Measurements from ENCODE around the gene PLK1.

The PLK1 gene

DNA sequence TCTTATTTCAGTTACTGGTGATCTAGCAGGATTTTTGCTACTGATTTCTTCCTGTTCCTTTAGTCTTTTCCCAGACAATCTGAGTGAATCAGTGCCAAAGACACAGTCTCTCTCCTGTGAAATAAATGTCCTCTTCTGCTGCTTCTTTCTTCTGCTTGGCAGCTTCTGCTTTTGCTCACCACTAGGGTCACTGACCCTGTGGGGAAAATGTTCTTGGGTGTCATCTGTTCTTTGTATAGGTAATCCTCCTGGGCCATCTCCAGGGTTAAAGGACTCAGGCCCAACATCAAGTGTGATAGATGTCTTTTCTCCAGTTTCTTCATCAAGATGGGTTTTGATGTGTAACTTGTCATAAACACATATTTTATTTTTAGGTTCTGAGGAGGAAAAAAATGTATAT is 42.7 kb upstream of the PLK1 start:
- H3K27ac ChIP-seq (ENCODE audit: low read length, poor library complexity, severe bottlenecking), result no peak overlapping the region
- no peak overlapping the region for H2BK5ac ChIP-seq (ENCODE audit: low read depth, low read length, poor library complexity, severe bottlenecking)

GRCh38 chr16:23640615-23640930 is 38.1 kb upstream of the PLK1 start:
- H3K4me2 ChIP-seq (ENCODE audit: low read length, poor library complexity, severe bottlenecking), result peak overlapping the region; percentile 80
- H3K79me1 ChIP-seq (replicated peaks; ENCODE audit: low read length, poor library complexity, severe bottlenecking), result peaks cover 17% of the 10 kb centered on the region
- H2AFZ ChIP-seq (ENCODE audit: low read depth, low read length), result peak overlapping the region; percentile 43
- H3K4ac ChIP-seq (ENCODE audit: low read depth in 1 of 2, low read length in 2 of 2), result peak overlapping the region; percentile 79 to 97
- peak overlapping the region; percentile 52 for H4K91ac ChIP-seq (ENCODE audit: low read length)
- 17% methylated on average over 1 of the region's 8 CpGs for WGBS
- peak overlapping the region; percentile 31 for H3K27ac ChIP-seq (ENCODE audit: low read length, poor library complexity, severe bottlenecking)
- no peak overlapping the region for H2BK120ac ChIP-seq (ENCODE audit: low read depth, low read length)
- peak overlapping the region; percentile 79 to 96 for H3K4me3 ChIP-seq (ENCODE audit: insufficient read depth in 1 of 2, low read depth in 1 of 2, low read length in 2 of 2)
- peaks cover 20 to 48% of the 10 kb centered on the region in 2 experiments for H3K36me3 ChIP-seq (ENCODE audit: control insufficient read depth in 1 of 2, insufficient read depth in 2 of 2, low read depth in 1 of 2, low read length in 2 of 2)
- H3K23ac ChIP-seq (ENCODE audit: low read length in 2 of 2), result no peak overlapping the region
- peak overlapping the region; percentile 52 for H4K8ac ChIP-seq (ENCODE audit: low read length)
- H2BK5ac ChIP-seq (ENCODE audit: low read depth, low read length, poor library complexity, severe bottlenecking), result no peak overlapping the region
- H3K9me3 ChIP-seq (ENCODE audit: control insufficient read depth, low read length), result no peaks in the 10 kb centered on the region
- H3K18ac ChIP-seq (ENCODE audit: low read depth in 1 of 2, low read length in 2 of 2), result peak overlapping the region; percentile 58 to 93
- H3K14ac ChIP-seq (ENCODE audit: low read length in 2 of 2), result peak overlapping the region in 1 of 2 experiments; percentile 11
- no peaks in the 10 kb centered on the region for H3K27me3 ChIP-seq (ENCODE audit: control insufficient read depth in 1 of 2, insufficient read depth in 1 of 2, low read length in 2 of 2)
- peaks cover 14% of the 10 kb centered on the region for H3K4me1 ChIP-seq (ENCODE audit: control insufficient read depth, insufficient read depth, low read depth, low read length)
- no peak overlapping the region for H2AK5ac ChIP-seq (ENCODE audit: low read length, severe bottlenecking)
- H3K9ac ChIP-seq (ENCODE audit: low read length), result peak overlapping the region; percentile 97
- H2BK15ac ChIP-seq (ENCODE audit: low read depth, poor library complexity, severe bottlenecking), result no peak overlapping the region
- DNase-seq, result no peak
- H2BK12ac ChIP-seq (ENCODE audit: low read length in 2 of 2), result no peak overlapping the region

More for the DNA sequence above, 42.7 kb upstream of the PLK1 start:
- Histone ChIP-seq H3K79me1 (replicated peaks; ENCODE audit: low read length, poor library complexity, severe bottlenecking) (peaks cover 23% of the 10 kb centered on the region), H2AFZ (ENCODE audit: low read depth, low read length) (no peak overlapping the region), H3K9me3 (ENCODE audit: control insufficient read depth, low read length) (no peaks in the 10 kb centered on the region), H3K4me2 (ENCODE audit: low read length, poor library complexity, severe bottlenecking) (no peak overlapping the region), H2AK5ac (ENCODE audit: low read length, severe bottlenecking) (no peak overlapping the region), H3K27me3 (ENCODE audit: control insufficient read depth in 1 of 2, insufficient read depth in 1 of 2, low read length in 2 of 2) (no peaks in the 10 kb centered on the region), H4K91ac (ENCODE audit: low read length) (no peak overlapping the region), H2BK120ac (ENCODE audit: low read depth, low read length) (no peak overlapping the region), H2BK12ac (ENCODE audit: low read length in 2 of 2) (no peak overlapping the region), H3K9ac (ENCODE audit: low read length) (no peak overlapping the region), H3K4me3 (ENCODE audit: insufficient read depth in 1 of 2, low read depth in 1 of 2, low read length in 2 of 2) (no peak overlapping the region), H3K18ac (ENCODE audit: low read depth in 1 of 2, low read length in 2 of 2) (no peak overlapping the region), H3K36me3 (ENCODE audit: control insufficient read depth in 1 of 2, insufficient read depth in 2 of 2, low read depth in 1 of 2, low read length in 2 of 2) (peaks cover 15 to 66% of the 10 kb centered on the region in 2 experiments), H3K4me1 (ENCODE audit: control insufficient read depth, insufficient read depth, low read depth, low read length) (peaks cover 9% of the 10 kb centered on the region), H3K23ac (ENCODE audit: low read length in 2 of 2) (no peak overlapping the region), H4K8ac (ENCODE audit: low read length) (no peak overlapping the region), H3K4ac (ENCODE audit: low read depth in 1 of 2, low read length in 2 of 2) (no peak overlapping the region), H3K14ac (ENCODE audit: low read length in 2 of 2) (no peak overlapping the region), H2BK15ac (ENCODE audit: low read depth, poor library complexity, severe bottlenecking) (no peak overlapping the region)
- DNase-seq, result peak; percentile 15

DNA sequence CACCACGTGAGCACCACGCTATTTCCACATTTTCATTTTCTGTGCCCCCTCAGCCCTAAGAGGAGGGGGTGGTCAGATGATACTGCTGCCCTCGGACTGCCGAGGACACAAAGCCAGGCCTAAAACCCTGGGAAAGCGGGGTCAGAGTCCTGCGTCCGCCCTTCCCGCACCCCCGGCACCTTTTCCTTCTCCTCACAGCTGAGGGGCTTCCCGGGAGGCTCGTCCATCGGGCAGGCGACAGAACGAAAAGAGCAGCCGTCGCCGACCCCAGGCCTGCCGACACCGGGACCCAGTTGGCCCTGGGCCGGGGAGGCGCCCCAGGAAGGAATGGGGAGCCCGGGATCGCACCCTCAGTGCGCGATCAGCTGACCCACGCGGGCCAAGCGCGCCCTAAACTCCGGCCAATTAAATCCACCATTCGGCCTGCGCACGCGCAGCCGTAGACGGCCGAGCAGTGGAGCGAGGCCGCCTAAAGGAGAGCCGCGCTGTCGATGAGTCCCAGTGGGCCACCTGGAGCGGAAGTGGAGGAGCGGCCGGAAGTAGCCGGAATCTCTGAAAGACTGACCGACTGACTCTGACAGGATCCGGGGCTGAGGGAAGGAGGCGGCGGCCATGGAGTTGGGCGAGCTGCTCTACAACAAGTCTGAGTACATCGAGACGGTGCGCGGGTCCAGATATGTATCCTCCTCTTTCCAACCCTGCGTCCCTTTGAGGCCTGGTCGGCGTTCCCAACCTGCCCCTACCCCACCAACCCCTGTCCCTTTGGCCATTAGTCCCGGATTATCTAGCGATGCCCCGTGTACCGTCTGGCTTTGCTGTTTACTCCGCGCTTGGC is 37.5 kb upstream of the PLK1 start, which contains the start of the genes DCTN5 and PALB2:
Gene DCTN5, plus strand, starts transcription at position 536 of the 835 bp plus-strand sequence. Its CDS starts 77 bp downstream, at position 613.
Gene PALB2, minus strand, starts transcription at position 380 of the 835 bp plus-strand sequence. Its CDS starts 153 bp downstream, at position 227.
- Histone ChIP-seq H3K14ac (ENCODE audit: low read length in 2 of 2) (peak within 1 kb of the TSS; percentile 76 to 98), H3K23ac (ENCODE audit: low read length in 2 of 2) (peak within 1 kb of the TSS in 1 of 2 experiments; percentile 10), H3K4me3 (ENCODE audit: insufficient read depth in 1 of 2, low read depth in 1 of 2, low read length in 2 of 2) (peak within 1 kb of the TSS; percentile 96 to 99), H3K9me3 (ENCODE audit: control insufficient read depth, low read length) (no peaks in the 10 kb centered on the region), H3K79me1 (replicated peaks; ENCODE audit: low read length, poor library complexity, severe bottlenecking) (peaks cover 17% of the 10 kb centered on the region), H3K18ac (ENCODE audit: low read depth in 1 of 2, low read length in 2 of 2) (peak within 1 kb of the TSS; percentile 93 to 98), H4K8ac (ENCODE audit: low read length) (peak within 1 kb of the TSS; percentile 92), H3K4me2 (ENCODE audit: low read length, poor library complexity, severe bottlenecking) (peak within 1 kb of the TSS; percentile 80), H2BK5ac (ENCODE audit: low read depth, low read length, poor library complexity, severe bottlenecking) (peak within 1 kb of the TSS; percentile 84), H3K4ac (ENCODE audit: low read depth in 1 of 2, low read length in 2 of 2) (peak within 1 kb of the TSS; percentile 79 to 97), H2BK15ac (ENCODE audit: low read depth, poor library complexity, severe bottlenecking) (no peak within 1 kb of the TSS), H3K27ac (ENCODE audit: low read length, poor library complexity, severe bottlenecking) (peak within 1 kb of the TSS; percentile 57), H3K4me1 (ENCODE audit: control insufficient read depth, insufficient read depth, low read depth, low read length) (peaks cover 14% of the 10 kb centered on the region), H4K91ac (ENCODE audit: low read length) (peak within 1 kb of the TSS; percentile 85), H3K27me3 (ENCODE audit: control insufficient read depth in 1 of 2, insufficient read depth in 1 of 2, low read length in 2 of 2) (no peaks in the 10 kb centered on the region), H2BK120ac (ENCODE audit: low read depth, low read length) (no peak within 1 kb of the TSS), H2AFZ (ENCODE audit: low read depth, low read length) (peak within 1 kb of the TSS; percentile 43), H3K36me3 (ENCODE audit: control insufficient read depth in 1 of 2, insufficient read depth in 2 of 2, low read depth in 1 of 2, low read length in 2 of 2) (peaks cover 20 to 48% of the 10 kb centered on the region in 2 experiments), H3K9ac (ENCODE audit: low read length) (peak within 1 kb of the TSS; percentile 97), H2AK5ac (ENCODE audit: low read length, severe bottlenecking) (peak within 1 kb of the TSS; percentile 68), H2BK12ac (ENCODE audit: low read length in 2 of 2) (peak within 1 kb of the TSS in 1 of 2 experiments; percentile 10)
- under 1% methylated on average over 58 of the region's 64 CpGs for WGBS
- DNase-seq, result peak; percentile 96

DNA sequence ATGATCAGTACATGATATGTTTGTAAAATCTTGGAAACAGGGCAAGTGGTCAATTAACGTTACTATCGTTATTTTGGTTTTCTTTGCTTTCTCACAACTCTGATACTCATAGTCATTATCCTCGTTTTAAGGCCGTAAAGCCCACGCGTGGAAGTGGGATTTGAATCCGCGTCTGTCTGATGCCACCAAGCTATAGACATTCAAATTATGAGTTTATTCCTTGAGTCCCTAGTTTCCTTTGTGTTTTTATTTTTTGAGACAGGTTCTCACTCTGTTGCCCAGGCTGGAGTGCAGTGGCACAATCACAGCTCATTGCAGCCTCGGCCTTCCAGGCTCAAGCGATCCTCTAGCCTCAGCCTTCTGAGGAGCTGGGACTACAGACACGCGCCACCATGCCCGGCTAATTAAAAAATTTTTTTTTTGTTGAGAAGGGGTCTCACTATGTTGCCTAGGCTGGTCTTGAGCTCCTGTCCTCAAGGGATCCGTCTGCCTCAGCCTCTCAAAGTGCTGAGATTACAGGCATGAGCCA is 36.4 kb upstream of the PLK1 start:
- peak; percentile 12 for DNase-seq
- Histone ChIP-seq H2AK5ac (ENCODE audit: low read length, severe bottlenecking) (no peak overlapping the region), H2BK12ac (ENCODE audit: low read length in 2 of 2) (no peak overlapping the region), H2BK15ac (ENCODE audit: low read depth, poor library complexity, severe bottlenecking) (no peak overlapping the region), H3K4ac (ENCODE audit: low read depth in 1 of 2, low read length in 2 of 2) (no peak overlapping the region), H3K4me2 (ENCODE audit: low read length, poor library complexity, severe bottlenecking) (peak overlapping the region; percentile 79), H3K23ac (ENCODE audit: low read length in 2 of 2) (no peak overlapping the region), H3K4me3 (ENCODE audit: insufficient read depth in 1 of 2, low read depth in 1 of 2, low read length in 2 of 2) (peak overlapping the region; percentile 96 to 99), H3K27ac (ENCODE audit: low read length, poor library complexity, severe bottlenecking) (no peak overlapping the region), H4K8ac (ENCODE audit: low read length) (peak overlapping the region; percentile 49), H2BK120ac (ENCODE audit: low read depth, low read length) (no peak overlapping the region), H3K14ac (ENCODE audit: low read length in 2 of 2) (no peak overlapping the region), H3K27me3 (ENCODE audit: control insufficient read depth in 1 of 2, insufficient read depth in 1 of 2, low read length in 2 of 2) (no peaks in the 10 kb centered on the region), H3K9me3 (ENCODE audit: control insufficient read depth, low read length) (no peaks in the 10 kb centered on the region), H3K79me1 (replicated peaks; ENCODE audit: low read length, poor library complexity, severe bottlenecking) (peaks cover 17% of the 10 kb centered on the region), H3K9ac (ENCODE audit: low read length) (peak overlapping the region; percentile 97), H3K18ac (ENCODE audit: low read depth in 1 of 2, low read length in 2 of 2) (no peak overlapping the region), H4K91ac (ENCODE audit: low read length) (no peak overlapping the region), H3K36me3 (ENCODE audit: control insufficient read depth in 1 of 2, insufficient read depth in 2 of 2, low read depth in 1 of 2, low read length in 2 of 2) (peaks cover 19 to 46% of the 10 kb centered on the region in 2 experiments), H2AFZ (ENCODE audit: low read depth, low read length) (no peak overlapping the region), H2BK5ac (ENCODE audit: low read depth, low read length, poor library complexity, severe bottlenecking) (no peak overlapping the region), H3K4me1 (ENCODE audit: control insufficient read depth, insufficient read depth, low read depth, low read length) (peaks cover 14% of the 10 kb centered on the region)
- 77% methylated on average over 14 of the region's 14 CpGs for WGBS
